Measurements from ENCODE around the gene TFDP3. TPM values are rescaled to one million over a fixed set of nuclear protein-coding genes. Genes with fewer than 3 reads are reported as not detected.

The TFDP3 gene
- total and polyA plus RNA-seq, 7 donors, result not detected

GRCh38 chrX:133246921-133247320 is 28.8 kb upstream of the TFDP3 start:
- H3K27me3 ChIP-seq, result no peaks in the 10 kb centered on the region
- H3K36me3 ChIP-seq, result no peaks in the 10 kb centered on the region
- DNase-seq, result no peak
- H3K9me3 ChIP-seq, result peaks cover 0 to 12% (median 0%) of the 10 kb centered on the region in 4 donors
- intact Hi-C loops (cut with DNase I), result no loop called here
- H3K4me3 ChIP-seq, result no peak overlapping the region
- TF ChIP-seq POLR2A (IDR thresholded peaks at IDR 0.05) (no peak), EP300 (IDR thresholded peaks at IDR 0.05) (no peak), POLR2AphosphoS5 (IDR thresholded peaks at IDR 0.05) (no peak), CTCF (IDR thresholded peaks at IDR 0.05) (no peak)
- no peak overlapping the region for H3K27ac ChIP-seq
- H3K4me1 ChIP-seq, result peaks cover 0 to 17% (median 6%) of the 10 kb centered on the region in 4 donors

- 93 to 96% methylated on average over 3 of the region's 3 CpGs for WGBS, 2 donors
- no peak for DNase-seq
- Histone ChIP-seq H3K36me3 (no peaks in the 10 kb centered on the region), H3K9me3 (no peaks in the 10 kb centered on the region), H3K27ac (no peak overlapping the region), H3K4me1 (no peaks in the 10 kb centered on the region), H3K27me3 (no peaks in the 10 kb centered on the region), H3K4me3 (no peak overlapping the region)
- TF ChIP-seq POLR2A (IDR thresholded peaks at IDR 0.05) (no peak), EP300 (IDR thresholded peaks at IDR 0.05) (no peak), POLR2AphosphoS5 (IDR thresholded peaks at IDR 0.05) (no peak), CTCF (IDR thresholded peaks at IDR 0.05) (no peak)
- intact Hi-C loops (cut with DNase I), result no loop called here
These were observed 17.7 kb upstream of the TFDP3 start for GRCh38 chrX:133235830-133236229.

DNA sequence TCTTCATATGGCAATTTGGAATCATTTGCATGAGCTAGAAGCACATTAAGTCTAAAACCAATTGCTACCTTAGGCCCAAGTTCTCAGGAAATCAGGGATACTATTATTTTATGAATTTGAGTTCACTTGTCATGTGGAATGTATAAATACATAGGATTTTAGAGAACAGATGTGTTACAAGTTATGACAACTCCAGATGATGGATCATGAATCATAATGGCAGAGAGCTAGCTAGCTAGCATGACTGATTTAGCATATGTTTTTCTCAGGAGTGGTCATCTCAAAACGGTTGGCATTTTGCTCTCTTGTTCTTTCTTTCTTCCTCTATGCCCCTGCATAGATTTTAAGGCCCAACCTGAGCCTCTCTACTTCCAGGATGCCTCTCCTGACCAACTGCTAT is 14.2 kb upstream of the TFDP3 start:
- Histone ChIP-seq H3K4me3 (no peak overlapping the region), H3K36me3 (no peaks in the 10 kb centered on the region), H3K9me3 (no peaks in the 10 kb centered on the region), H3K4me1 (no peaks in the 10 kb centered on the region), H3K27ac (no peak overlapping the region), H3K27me3 (no peaks in the 10 kb centered on the region)
- 79 to 82% methylated on average over 1 of the region's 1 CpG for WGBS, 2 donors
- intact Hi-C loops (cut with DNase I), result no loop called here
- TF ChIP-seq POLR2A (IDR thresholded peaks at IDR 0.05) (no peak), CTCF (IDR thresholded peaks at IDR 0.05) (no peak), POLR2AphosphoS5 (IDR thresholded peaks at IDR 0.05) (no peak), EP300 (IDR thresholded peaks at IDR 0.05) (no peak)
- no peak for DNase-seq

DNA sequence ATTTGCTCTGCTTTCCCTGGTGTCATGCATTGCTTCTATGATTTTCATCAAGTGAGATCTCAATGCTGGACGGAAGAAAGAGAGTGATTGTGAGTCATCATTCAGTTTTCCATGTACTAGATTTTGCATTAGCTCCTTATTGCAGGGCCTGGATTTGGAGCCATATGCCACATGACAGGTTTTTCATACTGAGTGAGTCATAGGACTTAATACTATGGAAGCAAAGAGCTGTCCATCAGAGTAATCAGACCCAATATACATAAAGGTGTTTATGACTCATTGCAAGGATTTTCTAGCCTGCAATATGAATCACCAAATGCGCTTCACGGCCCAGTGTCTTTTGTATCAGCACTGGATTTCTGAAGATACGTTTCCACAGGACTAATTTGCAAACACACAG is 11.2 kb upstream of the TFDP3 start:
- Histone ChIP-seq H3K36me3 (no peaks in the 10 kb centered on the region), H3K4me1 (no peaks in the 10 kb centered on the region), H3K27ac (no peak overlapping the region), H3K4me3 (no peak overlapping the region), H3K9me3 (no peaks in the 10 kb centered on the region), H3K27me3 (no peaks in the 10 kb centered on the region)
- 74 to 85% methylated on average over 4 of the region's 4 CpGs for WGBS, 2 donors
- DNase-seq, result no peak
- TF ChIP-seq CTCF (IDR thresholded peaks at IDR 0.05) (no peak), EP300 (IDR thresholded peaks at IDR 0.05) (no peak), POLR2A (IDR thresholded peaks at IDR 0.05) (no peak), POLR2AphosphoS5 (IDR thresholded peaks at IDR 0.05) (no peak)
- intact Hi-C loops (cut with DNase I), result no loop called here

- H3K27ac ChIP-seq, result no peak overlapping the region
- no peak for DNase-seq
- no peaks in the 10 kb centered on the region for H3K36me3 ChIP-seq
- WGBS, 2 donors, result 93% methylated on average over 1 of the region's 1 CpG
- no peak overlapping the region for H3K4me3 ChIP-seq
- intact Hi-C loops (cut with DNase I), result no loop called here
- TF ChIP-seq EP300 (IDR thresholded peaks at IDR 0.05) (no peak), POLR2A (IDR thresholded peaks at IDR 0.05) (no peak), POLR2AphosphoS5 (IDR thresholded peaks at IDR 0.05) (no peak), CTCF (IDR thresholded peaks at IDR 0.05) (no peak)
- no peaks in the 10 kb centered on the region for H3K4me1 ChIP-seq
- no peaks in the 10 kb centered on the region for H3K9me3 ChIP-seq
- H3K27me3 ChIP-seq, result no peaks in the 10 kb centered on the region
These were observed 2.4 kb downstream of the TFDP3 start for GRCh38 chrX:133215747-133216146.

Data from sigmoid colon (tissue), 7 donors.